ENCODE results near the gene NMT1.

The NMT1 gene

DNA sequence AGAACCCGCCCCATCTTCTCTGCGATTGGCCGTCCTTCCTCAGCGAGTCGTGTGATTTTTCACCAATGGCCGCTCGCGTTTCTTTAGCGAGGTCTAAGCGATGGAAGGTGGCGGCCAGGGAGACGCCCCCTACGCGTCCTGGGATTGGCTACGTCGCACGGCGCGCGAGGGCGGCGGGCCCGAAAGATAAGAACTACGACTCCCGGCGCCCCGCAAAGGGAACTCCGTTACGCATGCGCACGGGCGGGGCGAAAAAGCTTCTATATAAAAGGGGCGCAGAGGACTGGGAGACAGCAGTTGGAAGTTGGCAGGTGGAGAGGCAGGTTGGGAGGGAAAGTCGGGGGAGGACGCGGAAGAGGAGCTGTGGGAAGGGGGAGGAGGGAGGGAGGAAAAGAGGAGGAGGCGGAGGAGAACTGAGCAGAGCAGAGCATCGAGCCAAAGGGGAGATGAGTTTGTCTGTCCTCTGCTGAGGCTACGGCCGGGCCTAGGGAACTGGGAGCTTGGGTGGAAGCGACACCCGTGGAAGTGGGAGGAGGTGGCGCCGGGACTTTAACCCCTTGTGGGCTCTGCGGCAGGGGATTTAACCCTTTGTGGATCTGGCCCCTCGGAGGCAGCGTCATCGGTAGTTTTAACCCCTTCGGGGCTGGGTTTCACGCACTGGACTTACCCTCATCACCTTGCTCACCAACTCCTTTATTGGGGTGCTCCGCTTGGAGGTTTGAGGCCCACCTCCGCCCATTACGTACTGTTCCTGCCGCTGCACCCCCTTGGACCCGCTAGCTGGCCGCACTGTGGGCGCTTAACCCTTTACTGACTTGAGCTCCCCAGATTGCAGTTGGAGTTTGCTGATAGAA, 87.3 kb downstream of the NMT1 start, which contains the start of gene HEXIM1 (continued):
- TF ChIP-seq ZSCAN18 (tag by site-specific recombination; IDR thresholded peaks at IDR 0.05) (peak; percentile 98), ZNF19 (tag by site-specific recombination; IDR thresholded peaks at IDR 0.05; ENCODE audit: low read depth) (no peak), FEZF1 (tag by site-specific recombination; IDR thresholded peaks at IDR 0.05) (peak; percentile 55), ZBTB7A (tag by site-specific recombination; IDR thresholded peaks at IDR 0.05; ENCODE audit: low read depth) (peak; percentile 100), PRDM1 (tag by site-specific recombination; IDR thresholded peaks at IDR 0.05) (peak; percentile 43; the same call in 1 of the 2 replicates), ZNF48 (tag by site-specific recombination; IDR thresholded peaks at IDR 0.05) (0 out of 2 replicates have a peak, but pooled peaks have one; percentile 87), ZNF214 (tag by site-specific recombination; IDR thresholded peaks at IDR 0.05; ENCODE audit: borderline replicate concordance) (no peak; the same call in 1 of the 2 replicates), ZNF366 (tag by site-specific recombination; conservative IDR thresholded peaks at IDR 0.05) (peak; percentile 100)
- TF ChIP-seq, protein P1, sequence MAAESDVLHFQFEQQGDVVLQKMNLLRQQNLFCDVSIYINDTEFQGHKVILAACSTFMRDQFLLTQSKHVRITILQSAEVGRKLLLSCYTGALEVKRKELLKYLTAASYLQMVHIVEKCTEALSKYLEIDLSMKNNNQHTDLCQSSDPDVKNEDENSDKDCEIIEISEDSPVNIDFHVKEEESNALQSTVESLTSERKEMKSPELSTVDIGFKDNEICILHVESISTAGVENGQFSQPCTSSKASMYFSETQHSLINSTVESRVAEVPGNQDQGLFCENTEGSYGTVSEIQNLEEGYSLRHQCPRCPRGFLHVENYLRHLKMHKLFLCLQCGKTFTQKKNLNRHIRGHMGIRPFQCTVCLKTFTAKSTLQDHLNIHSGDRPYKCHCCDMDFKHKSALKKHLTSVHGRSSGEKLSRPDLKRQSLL (tag by site-specific recombination; IDR thresholded peaks at IDR 0.05) = peak; percentile 88
- TF ChIP-seq, protein P2, sequence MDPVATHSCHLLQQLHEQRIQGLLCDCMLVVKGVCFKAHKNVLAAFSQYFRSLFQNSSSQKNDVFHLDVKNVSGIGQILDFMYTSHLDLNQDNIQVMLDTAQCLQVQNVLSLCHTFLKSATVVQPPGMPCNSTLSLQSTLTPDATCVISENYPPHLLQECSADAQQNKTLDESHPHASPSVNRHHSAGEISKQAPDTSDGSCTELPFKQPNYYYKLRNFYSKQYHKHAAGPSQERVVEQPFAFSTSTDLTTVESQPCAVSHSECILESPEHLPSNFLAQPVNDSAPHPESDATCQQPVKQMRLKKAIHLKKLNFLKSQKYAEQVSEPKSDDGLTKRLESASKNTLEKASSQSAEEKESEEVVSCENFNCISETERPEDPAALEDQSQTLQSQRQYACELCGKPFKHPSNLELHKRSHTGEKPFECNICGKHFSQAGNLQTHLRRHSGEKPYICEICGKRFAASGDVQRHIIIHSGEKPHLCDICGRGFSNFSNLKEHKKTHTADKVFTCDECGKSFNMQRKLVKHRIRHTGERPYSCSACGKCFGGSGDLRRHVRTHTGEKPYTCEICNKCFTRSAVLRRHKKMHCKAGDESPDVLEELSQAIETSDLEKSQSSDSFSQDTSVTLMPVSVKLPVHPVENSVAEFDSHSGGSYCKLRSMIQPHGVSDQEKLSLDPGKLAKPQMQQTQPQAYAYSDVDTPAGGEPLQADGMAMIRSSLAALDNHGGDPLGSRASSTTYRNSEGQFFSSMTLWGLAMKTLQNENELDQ (tag by site-specific recombination; IDR thresholded peaks at IDR 0.05; ENCODE audit: low read depth) = no peak; the same call in 1 of the 2 replicates

GRCh38 chr17:45149037-45149668, 88.0 kb downstream of the NMT1 start:
- POLR2A ChIA-PET = interaction anchor here (0.6 to 8.3 kb wide), 60 partner anchors 11 to 384 kb away, joined by 3 to 700 read pairs (median 4); partner anchors contain the start of genes ACBD4, EFTUD2, FMNL1 and GJC1
- TF ChIP-seq WT1 (tag by site-specific recombination; IDR thresholded peaks at IDR 0.05) (peak; percentile 41; the same call in 1 of the 2 replicates), ZNF785 (tag by site-specific recombination; IDR thresholded peaks at IDR 0.05) (no peak), REST (tag by site-specific recombination; IDR thresholded peaks at IDR 0.05) (peak; percentile 79), ZNF585B (tag by site-specific recombination; IDR thresholded peaks at IDR 0.05) (no peak), ZBTB48 (tag by site-specific recombination; IDR thresholded peaks at IDR 0.05) (peak; percentile 48; the same call in 1 of the 2 replicates), KLF7 (tag by site-specific recombination; IDR thresholded peaks at IDR 0.05; ENCODE audit: borderline replicate concordance) (no peak)
- TF ChIP-seq, protein P3, sequence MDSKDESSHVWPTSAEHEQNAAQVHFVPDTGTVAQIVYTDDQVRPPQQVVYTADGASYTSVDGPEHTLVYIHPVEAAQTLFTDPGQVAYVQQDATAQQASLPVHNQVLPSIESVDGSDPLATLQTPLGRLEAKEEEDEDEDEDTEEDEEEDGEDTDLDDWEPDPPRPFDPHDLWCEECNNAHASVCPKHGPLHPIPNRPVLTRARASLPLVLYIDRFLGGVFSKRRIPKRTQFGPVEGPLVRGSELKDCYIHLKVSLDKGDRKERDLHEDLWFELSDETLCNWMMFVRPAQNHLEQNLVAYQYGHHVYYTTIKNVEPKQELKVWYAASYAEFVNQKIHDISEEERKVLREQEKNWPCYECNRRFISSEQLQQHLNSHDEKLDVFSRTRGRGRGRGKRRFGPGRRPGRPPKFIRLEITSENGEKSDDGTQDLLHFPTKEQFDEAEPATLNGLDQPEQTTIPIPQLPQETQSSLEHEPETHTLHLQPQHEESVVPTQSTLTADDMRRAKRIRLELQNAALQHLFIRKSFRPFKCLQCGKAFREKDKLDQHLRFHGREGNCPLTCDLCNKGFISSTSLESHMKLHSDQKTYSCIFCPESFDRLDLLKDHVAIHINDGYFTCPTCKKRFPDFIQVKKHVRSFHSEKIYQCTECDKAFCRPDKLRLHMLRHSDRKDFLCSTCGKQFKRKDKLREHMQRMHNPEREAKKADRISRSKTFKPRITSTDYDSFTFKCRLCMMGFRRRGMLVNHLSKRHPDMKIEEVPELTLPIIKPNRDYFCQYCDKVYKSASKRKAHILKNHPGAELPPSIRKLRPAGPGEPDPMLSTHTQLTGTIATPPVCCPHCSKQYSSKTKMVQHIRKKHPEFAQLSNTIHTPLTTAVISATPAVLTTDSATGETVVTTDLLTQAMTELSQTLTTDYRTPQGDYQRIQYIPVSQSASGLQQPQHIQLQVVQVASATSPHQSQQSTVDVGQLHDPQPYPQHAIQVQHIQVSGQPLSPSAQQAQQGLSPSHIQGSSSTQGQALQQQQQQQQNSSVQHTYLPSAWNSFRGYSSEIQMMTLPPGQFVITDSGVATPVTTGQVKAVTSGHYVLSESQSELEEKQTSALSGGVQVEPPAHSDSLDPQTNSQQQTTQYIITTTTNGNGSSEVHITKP (tag by site-specific recombination; IDR thresholded peaks at IDR 0.05) = no peak
- TF ChIP-seq, protein P4, sequence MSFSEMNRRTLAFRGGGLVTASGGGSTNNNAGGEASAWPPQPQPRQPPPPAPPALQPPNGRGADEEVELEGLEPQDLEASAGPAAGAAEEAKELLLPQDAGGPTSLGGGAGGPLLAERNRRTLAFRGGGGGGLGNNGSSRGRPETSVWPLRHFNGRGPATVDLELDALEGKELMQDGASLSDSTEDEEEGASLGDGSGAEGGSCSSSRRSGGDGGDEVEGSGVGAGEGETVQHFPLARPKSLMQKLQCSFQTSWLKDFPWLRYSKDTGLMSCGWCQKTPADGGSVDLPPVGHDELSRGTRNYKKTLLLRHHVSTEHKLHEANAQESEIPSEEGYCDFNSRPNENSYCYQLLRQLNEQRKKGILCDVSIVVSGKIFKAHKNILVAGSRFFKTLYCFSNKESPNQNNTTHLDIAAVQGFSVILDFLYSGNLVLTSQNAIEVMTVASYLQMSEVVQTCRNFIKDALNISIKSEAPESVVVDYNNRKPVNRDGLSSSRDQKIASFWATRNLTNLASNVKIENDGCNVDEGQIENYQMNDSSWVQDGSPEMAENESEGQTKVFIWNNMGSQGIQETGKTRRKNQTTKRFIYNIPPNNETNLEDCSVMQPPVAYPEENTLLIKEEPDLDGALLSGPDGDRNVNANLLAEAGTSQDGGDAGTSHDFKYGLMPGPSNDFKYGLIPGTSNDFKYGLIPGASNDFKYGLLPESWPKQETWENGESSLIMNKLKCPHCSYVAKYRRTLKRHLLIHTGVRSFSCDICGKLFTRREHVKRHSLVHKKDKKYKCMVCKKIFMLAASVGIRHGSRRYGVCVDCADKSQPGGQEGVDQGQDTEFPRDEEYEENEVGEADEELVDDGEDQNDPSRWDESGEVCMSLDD (tag by site-specific recombination; IDR thresholded peaks at IDR 0.05) = no peak

More at GRCh38 chr17:45149037-45149668, 88.0 kb downstream of the NMT1 start:
- Histone ChIP-seq H3K9me3 (ENCODE audit: control insufficient read depth, insufficient read depth, low read depth, low read length) (no peaks in the 10 kb centered on the region), H3K27ac (ENCODE audit: extremely low read depth, low read depth, low read length) (peak overlapping the region; percentile 86), H3K4me3 (ENCODE audit: low read depth, low read length) (peak overlapping the region; percentile 61), H3K36me3 (ENCODE audit: control insufficient read depth in 2 of 2, insufficient read depth in 1 of 2, low read length in 2 of 2) (peaks cover 0 to 6% of the 10 kb centered on the region in 2 experiments; a peak in 1 of 3 replicates), H3K4me1 (ENCODE audit: control insufficient read depth, insufficient read depth, low read length) (peaks cover 10% of the 10 kb centered on the region; the same call in 1 of the 2 replicates)
- CTCF ChIA-PET = interaction anchor here (0.7 to 10.8 kb wide), 32 partner anchors 11 to 268 kb away, joined by 3 to 209 read pairs (median 5); partner anchors contain the start of genes ACBD4, FMNL1, HEXIM2 and PLCD3

Measured in HEK293 (cell line).